Smooth muscle cell (in vitro differentiated cells): ENCODE data around the gene BRD1. TPM values are rescaled to one million over a fixed set of nuclear protein-coding genes. Genes with fewer than 3 reads are reported as not detected.

ENCODE experiments used
- DNase-seq: peaks from one replicate; lab custom pipeline; 2025; ENCODE audit not compliant: unreplicated experiment; lab: John Stamatoyannopoulos, UW
- H2AFZ ChIP-seq: fragments of 200-600 bp; sonication (generic); 2 replicates; pipeline ENCODE4 v1.6.0; 2016; ENCODE audit warnings: antibody characterized with exemption, low read depth, mild to moderate bottlenecking
- H3F3A ChIP-seq: fragments of 200-600 bp; sonication (generic); 2 replicates; pipeline ENCODE4 v1.6.0; 2017; ENCODE audit warnings: antibody characterized with exemption, low read depth
- H3K27ac ChIP-seq: fragments of 200-600 bp; sonication (generic); 2 replicates; pipeline ENCODE4 v1.5.1; 2016; ENCODE audit warnings: low read depth, mild to moderate bottlenecking
- H3K27me3 ChIP-seq: fragments of 200-600 bp; sonication (generic); 2 replicates; pipeline ENCODE4 v1.6.1; 2016; ENCODE audit warnings: low read depth, mild to moderate bottlenecking
- H3K36me3 ChIP-seq: fragments of 200-600 bp; sonication (generic); 2 replicates; pipeline ENCODE4 v1.5.1; 2016; ENCODE audit warnings: low read depth
- H3K4me1 ChIP-seq: fragments of 200-600 bp; sonication (generic); 2 replicates; pipeline ENCODE4 v1.5.1; 2016; ENCODE audit warnings: low read depth
- H3K4me2 ChIP-seq: fragments of 200-600 bp; sonication (generic); 2 replicates; pipeline ENCODE4 v1.6.0; 2016; ENCODE audit warnings: mild to moderate bottlenecking
- H3K4me3 ChIP-seq: fragments of 200-600 bp; sonication (generic); 2 replicates; pipeline ENCODE4 v1.5.1; 2016; ENCODE audit warnings: mild to moderate bottlenecking
- H3K79me2 ChIP-seq: fragments of 200-600 bp; sonication (generic); 2 replicates; pipeline ENCODE4 v1.6.0; 2016; ENCODE audit warnings: low read depth, mild to moderate bottlenecking
- H3K9ac ChIP-seq: fragments of 200-600 bp; sonication (generic); 2 replicates; pipeline ENCODE4 v1.6.0; 2016; ENCODE audit warnings: low read depth
- H3K9me3 ChIP-seq: fragments of 200-600 bp; sonication (generic); replicated peaks from 2 replicates; pipeline ENCODE4 v1.5.1; 2016; ENCODE audit warnings: low read depth
- H4K20me1 ChIP-seq: fragments of 200-600 bp; sonication (generic); 2 replicates; pipeline ENCODE4 v1.6.0; 2016; ENCODE audit warnings: low read depth
- CTCF ChIP-seq: fragments of 200-600 bp; sonication (generic); IDR thresholded peaks from 2 replicates; pipeline ENCODE4 v1.5.1; 2017; ENCODE audit warnings: borderline replicate concordance, mild to moderate bottlenecking, antibody characterized with exemption; ENCODE audit not compliant: insufficient read depth, poor library complexity, severe bottlenecking
- WGBS: methylation state at CpG from one replicate; pipeline ENCODE4 v1.1.7; 2016; ENCODE audit warnings: low lambda C conversion rate; 5-methylcytosine and 5-hydroxymethylcytosine counted together
- polyA plus RNA-seq: library from polyadenylated mRNA; unstranded; fragments of >200 nt; fragmentation: Nextera tagmentation; extraction: Ambion mirVana; gene quantifications from 2 replicates; pipeline ENCODE4 v1.2.1, GENCODE V29; 2016
- total RNA-seq: library from RNA; depleted of rRNA; stranded (reverse); fragments of >200 nt; gene quantifications from 2 replicates; pipeline ENCODE4 v1.2.3, GENCODE V29; 2014

The BRD1 gene
- total and polyA plus RNA-seq, 2 experiments from 2014 or later = 15.0 to 20.5 TPM

GRCh38 chr22:49749885-49750510 is 77.7 kb downstream of the BRD1 start:
- Histone ChIP-seq H3F3A (no peaks in the 10 kb centered on the region), H3K27me3 (no peaks in the 10 kb centered on the region), H2AFZ (no peak overlapping the region), H3K27ac (no peak overlapping the region), H3K79me2 (no peaks in the 10 kb centered on the region), H4K20me1 (no peaks in the 10 kb centered on the region), H3K36me3 (no peaks in the 10 kb centered on the region), H3K4me2 (no peak overlapping the region), H3K9ac (no peak overlapping the region), H3K4me3 (no peak overlapping the region), H3K9me3 (peaks cover 3% of the 10 kb centered on the region), H3K4me1 (peaks cover 9% of the 10 kb centered on the region)
- no peak for DNase-seq
- TF ChIP-seq CTCF = no peak
- WGBS = 92% methylated on average over 21 of the region's 24 CpGs

- Histone ChIP-seq H3K4me1 (peaks cover 9% of the 10 kb centered on the region), H3K4me3 (no peak overlapping the region), H4K20me1 (no peaks in the 10 kb centered on the region), H3K9ac (no peak overlapping the region), H2AFZ (no peak overlapping the region), H3K27ac (no peak overlapping the region), H3K4me2 (no peak overlapping the region), H3K27me3 (no peaks in the 10 kb centered on the region), H3F3A (no peaks in the 10 kb centered on the region), H3K36me3 (no peaks in the 10 kb centered on the region), H3K79me2 (no peaks in the 10 kb centered on the region), H3K9me3 (peaks cover 5% of the 10 kb centered on the region)
- WGBS = 92% methylated on average over 9 of the region's 9 CpGs
- TF ChIP-seq CTCF = no peak
- no peak for DNase-seq
Observed at GRCh38 chr22:49749227-49749626, 78.4 kb downstream of the BRD1 start.

- Histone ChIP-seq H3K27me3 (no peaks in the 10 kb centered on the region), H3K4me1 (peaks cover 9% of the 10 kb centered on the region), H3K27ac (no peak overlapping the region), H3K9me3 (peaks cover 6% of the 10 kb centered on the region), H3K4me3 (no peak overlapping the region), H3F3A (no peaks in the 10 kb centered on the region), H3K36me3 (no peaks in the 10 kb centered on the region), H3K79me2 (no peaks in the 10 kb centered on the region), H3K4me2 (no peak overlapping the region), H2AFZ (no peak overlapping the region), H4K20me1 (no peaks in the 10 kb centered on the region), H3K9ac (no peak overlapping the region)
- no peak for TF ChIP-seq CTCF
- 84% methylated on average over 5 of the region's 5 CpGs for WGBS
- no peak for DNase-seq
Observed at GRCh38 chr22:49748514-49748913, 79.2 kb downstream of the BRD1 start.

GRCh38 chr22:49747716-49748115 is 80.0 kb downstream of the BRD1 start:
- no peaks in the 10 kb centered on the region for H3F3A ChIP-seq
- no peak overlapping the region for H3K27ac ChIP-seq
- H4K20me1 ChIP-seq = no peaks in the 10 kb centered on the region
- DNase-seq = no peak
- WGBS = 75% methylated on average over 3 of the region's 3 CpGs
- H3K4me2 ChIP-seq = no peak overlapping the region
- H3K4me3 ChIP-seq = no peak overlapping the region
- peaks cover 8% of the 10 kb centered on the region for H3K9me3 ChIP-seq
- TF ChIP-seq CTCF = no peak
- no peaks in the 10 kb centered on the region for H3K27me3 ChIP-seq
- H3K79me2 ChIP-seq = no peaks in the 10 kb centered on the region
- no peak overlapping the region for H2AFZ ChIP-seq
- peaks cover 9% of the 10 kb centered on the region for H3K4me1 ChIP-seq
- H3K9ac ChIP-seq = no peak overlapping the region
- no peaks in the 10 kb centered on the region for H3K36me3 ChIP-seq
